H1 (cell line): ENCODE results near the gene NMUR1.

Experiments
- CEBPB ChIP-seq: IDR thresholded peaks from 2 replicates; pipeline ENCODE4 v1.6.1; 2012; ENCODE audit warnings: low read depth, low read length
- TF ChIP-seq, protein P1 (sequence below), 3 experiments: IDR thresholded peaks; 1 replicate in 2 of 3; 2 replicates in 1 of 3; pipeline versions ENCODE4 v1.5.1 to v1.6.1; 2011; ENCODE audit warnings: low read length in 3 of 3, mild to moderate bottlenecking in 3 of 3, inconsistent platforms in 2 of 3, low read depth in 1 of 3, moderate library complexity in 1 of 3; ENCODE audit not compliant: insufficient read depth in 1 of 3; ENCODE audit errors: control extremely low read depth in 1 of 3
- TF ChIP-seq, protein P2 (sequence below): IDR thresholded peaks from 2 replicates; pipeline ENCODE4 v1.6.1; 2012; ENCODE audit warnings: inconsistent platforms

- TF ChIP-seq, protein P1, sequence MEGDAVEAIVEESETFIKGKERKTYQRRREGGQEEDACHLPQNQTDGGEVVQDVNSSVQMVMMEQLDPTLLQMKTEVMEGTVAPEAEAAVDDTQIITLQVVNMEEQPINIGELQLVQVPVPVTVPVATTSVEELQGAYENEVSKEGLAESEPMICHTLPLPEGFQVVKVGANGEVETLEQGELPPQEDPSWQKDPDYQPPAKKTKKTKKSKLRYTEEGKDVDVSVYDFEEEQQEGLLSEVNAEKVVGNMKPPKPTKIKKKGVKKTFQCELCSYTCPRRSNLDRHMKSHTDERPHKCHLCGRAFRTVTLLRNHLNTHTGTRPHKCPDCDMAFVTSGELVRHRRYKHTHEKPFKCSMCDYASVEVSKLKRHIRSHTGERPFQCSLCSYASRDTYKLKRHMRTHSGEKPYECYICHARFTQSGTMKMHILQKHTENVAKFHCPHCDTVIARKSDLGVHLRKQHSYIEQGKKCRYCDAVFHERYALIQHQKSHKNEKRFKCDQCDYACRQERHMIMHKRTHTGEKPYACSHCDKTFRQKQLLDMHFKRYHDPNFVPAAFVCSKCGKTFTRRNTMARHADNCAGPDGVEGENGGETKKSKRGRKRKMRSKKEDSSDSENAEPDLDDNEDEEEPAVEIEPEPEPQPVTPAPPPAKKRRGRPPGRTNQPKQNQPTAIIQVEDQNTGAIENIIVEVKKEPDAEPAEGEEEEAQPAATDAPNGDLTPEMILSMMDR (IDR thresholded peaks at IDR 0.05; ENCODE audit: control extremely low read depth in 1 of 3, insufficient read depth in 1 of 3, low read depth in 1 of 3, low read length in 3 of 3) = no peak
- TF ChIP-seq CEBPB = no peak
- TF ChIP-seq, protein P2, sequence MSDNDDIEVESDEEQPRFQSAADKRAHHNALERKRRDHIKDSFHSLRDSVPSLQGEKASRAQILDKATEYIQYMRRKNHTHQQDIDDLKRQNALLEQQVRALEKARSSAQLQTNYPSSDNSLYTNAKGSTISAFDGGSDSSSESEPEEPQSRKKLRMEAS = no peak
These were observed 3.2 kb downstream of the NMUR1 start for GRCh38 chr2:231527091-231527395.
